Keratinocyte (primary cell): ENCODE results near the gene SRR. TPM values are rescaled to one million over a fixed set of nuclear protein-coding genes. Genes with fewer than 3 reads are reported as not detected.

Experiments
- DNase-seq: peaks from one replicate; pipeline ENCODE4 v3.0.0-alpha.2; 2011; ENCODE audit warnings: low read depth, missing footprints, low spot score
- FAIRE-seq: peaks from 2 replicates; lab custom pipeline; 2011; peaks lifted over from hg19 to GRCh38; lab: Jason Lieb, UNC
- H2AFZ ChIP-seq: 2 replicates; pipeline ENCODE4 v1.6.0; 2012; ENCODE audit warnings: low read length, control low read depth, inconsistent platforms; ENCODE audit not compliant: control insufficient read depth
- H3K27ac ChIP-seq: 2 replicates; pipeline ENCODE4 v1.5.1; 2011; ENCODE audit warnings: low read length; ENCODE audit not compliant: control insufficient read depth, insufficient read depth
- H3K27me3 ChIP-seq: 3 replicates; pipeline ENCODE4 v1.6.0; 2011; ENCODE audit warnings: low read length; ENCODE audit not compliant: control insufficient read depth, insufficient read depth; ENCODE audit errors: extremely low read depth
- H3K36me3 ChIP-seq, 2 experiments: 2 replicates in 1 of 2; 3 replicates in 1 of 2; pipeline ENCODE4 v1.5.1; 2011; ENCODE audit warnings: low read length in 2 of 2, mild to moderate bottlenecking in 1 of 2; ENCODE audit not compliant: control insufficient read depth in 2 of 2, insufficient read depth in 2 of 2; ENCODE audit errors: extremely low read depth in 1 of 2
- H3K4me1 ChIP-seq: 3 replicates; pipeline ENCODE4 v1.5.1; 2011; ENCODE audit warnings: low read length; ENCODE audit not compliant: control insufficient read depth, insufficient read depth; ENCODE audit errors: extremely low read depth
- H3K4me2 ChIP-seq: 3 replicates; pipeline ENCODE4 v1.6.0; 2011; ENCODE audit warnings: low read depth, low read length; ENCODE audit not compliant: control insufficient read depth, insufficient read depth; ENCODE audit errors: extremely low read depth
- H3K4me3 ChIP-seq, 3 experiments: fragments of 200-600 bp in 1 of 3; sonication (generic) in 1 of 3; 2 replicates in 2 of 3; 3 replicates in 1 of 3; pipeline ENCODE4 v1.5.1; 2011 to 2016; ENCODE audit warnings: low read length in 3 of 3, mild to moderate bottlenecking in 3 of 3, control low read depth in 2 of 3, inconsistent platforms in 1 of 3, low read depth in 1 of 3, mixed read lengths in 1 of 3, mixed run types in 1 of 3, moderate library complexity in 1 of 3; ENCODE audit not compliant: control insufficient read depth in 2 of 3, insufficient read depth in 2 of 3; ENCODE audit errors: extremely low read depth in 1 of 3
- H3K79me2 ChIP-seq: 2 replicates; pipeline ENCODE4 v1.6.0; 2012; ENCODE audit warnings: low read length; ENCODE audit not compliant: control insufficient read depth, insufficient read depth
- H3K9ac ChIP-seq: 3 replicates; pipeline ENCODE4 v1.6.0; 2011; ENCODE audit warnings: low read length; ENCODE audit not compliant: control insufficient read depth, insufficient read depth; ENCODE audit errors: extremely low read depth
- H3K9me1 ChIP-seq: 3 replicates; pipeline ENCODE4 v1.6.0; 2011; ENCODE audit warnings: low read length; ENCODE audit not compliant: control insufficient read depth, insufficient read depth; ENCODE audit errors: extremely low read depth
- H3K9me3 ChIP-seq: 2 replicates; pipeline ENCODE4 v1.5.1; 2012; ENCODE audit warnings: low read depth, low read length; ENCODE audit not compliant: control insufficient read depth
- H4K20me1 ChIP-seq: 3 replicates; pipeline ENCODE4 v1.6.0; 2011; ENCODE audit warnings: low read length; ENCODE audit not compliant: control insufficient read depth, insufficient read depth; ENCODE audit errors: extremely low read depth
- CTCF ChIP-seq, 3 experiments: IDR thresholded peaks in 1 of 3; conservative IDR thresholded peaks in 1 of 3; optimal IDR thresholded peaks in 1 of 3; 2 replicates in 2 of 3; 3 replicates in 1 of 3; pipeline versions ENCODE3 to v1.5.1; 2011; ENCODE audit warnings: low read length in 3 of 3, mild to moderate bottlenecking in 3 of 3, moderate library complexity in 2 of 3, control low read depth in 1 of 3, inconsistent platforms in 1 of 3; ENCODE audit not compliant: insufficient read depth in 2 of 3; ENCODE audit errors: extremely low read depth in 1 of 3
- EZH2 ChIP-seq: IDR thresholded peaks from one replicate; pipeline ENCODE4 v1.6.1; 2012; ENCODE audit warnings: inconsistent platforms, mild to moderate bottlenecking, low read length, moderate library complexity
- dilution Hi-C: fragments of 300-500 bp; cut with MboI; formaldehyde crosslinking; loops from one replicate; pipeline ENCODE4 v1.7.0; 2020; ENCODE audit warnings: low sequenced_read_pairs; ENCODE audit not compliant: extremely low pct_ligation_motif_present
- polyA plus RNA-seq, 5 experiments: library from polyadenylated mRNA; depleted of rRNA in 3 of 5; stranded (reverse) in 3 of 5; stranded (forward) in 1 of 5; unstranded in 1 of 5; fragments of >200 nt; gene quantifications; 1 replicate in 1 of 5; 2 replicates in 3 of 5; 3 replicates in 1 of 5; pipeline versions ENCODE4 v1.2.1 to v1.2.3, GENCODE V29; 2011 to 2012; ENCODE audit warnings: missing spikeins in 2 of 5, low read depth in 1 of 5, low replicate concordance in 1 of 5

Gene SRR
- polyA plus RNA-seq, 1 donor (not counting 4 experiments of a cell fraction or from before 2014, with no cell fraction given) = 17.7 TPM

GRCh38 chr17:2274414-2274813 is 29.3 kb upstream of the SRR start:
- Histone ChIP-seq H3K9ac (no peak overlapping the region), H2AFZ (no peak overlapping the region), H3K79me2 (no peaks in the 10 kb centered on the region), H4K20me1 (no peaks in the 10 kb centered on the region), H3K4me1 (no peaks in the 10 kb centered on the region), H3K4me3 (no peak overlapping the region), H3K9me3 (no peaks in the 10 kb centered on the region), H3K27me3 (no peaks in the 10 kb centered on the region), H3K36me3 (peaks cover 5% of the 10 kb centered on the region in 2 experiments), H3K4me2 (no peak overlapping the region), H3K9me1 (no peaks in the 10 kb centered on the region), H3K27ac (no peak overlapping the region)
- FAIRE-seq = no peak
- dilution Hi-C loops = no loop called here
- DNase-seq = no peak
- TF ChIP-seq CTCF (optimal IDR thresholded peaks at IDR 0.05 in 1 of 3, IDR thresholded peaks at IDR 0.05 in 1 of 3, conservative IDR thresholded peaks at IDR 0.05 in 1 of 3; ENCODE audit: extremely low read depth in 1 of 3, insufficient read depth in 2 of 3, low read length in 3 of 3) (no peak), EZH2 (no peak)

- Histone ChIP-seq H3K9me1 (no peaks in the 10 kb centered on the region), H2AFZ (no peak overlapping the region), H4K20me1 (no peaks in the 10 kb centered on the region), H3K4me3 (no peak overlapping the region), H3K9me3 (no peaks in the 10 kb centered on the region), H3K27me3 (no peaks in the 10 kb centered on the region), H3K27ac (no peak overlapping the region), H3K36me3 (peaks cover 6 to 10% of the 10 kb centered on the region in 2 experiments), H3K4me2 (no peak overlapping the region), H3K79me2 (no peaks in the 10 kb centered on the region), H3K4me1 (no peaks in the 10 kb centered on the region), H3K9ac (no peak overlapping the region)
- dilution Hi-C loops = no loop called here
- FAIRE-seq (no peak), DNase-seq (no peak)
- TF ChIP-seq CTCF (optimal IDR thresholded peaks at IDR 0.05 in 1 of 3, IDR thresholded peaks at IDR 0.05 in 1 of 3, conservative IDR thresholded peaks at IDR 0.05 in 1 of 3; ENCODE audit: extremely low read depth in 1 of 3, insufficient read depth in 2 of 3, low read length in 3 of 3) (no peak), EZH2 (no peak)
These were observed 28.0 kb upstream of the SRR start for GRCh38 chr17:2275722-2276121.
